Midbrain (tissue), 1 donor: Measurements from ENCODE around the gene ZNF674.

Source experiments
- DNase-seq: peaks from one replicate; lab custom pipeline; 2025; lab: John Stamatoyannopoulos, UW

The ZNF674 gene

GRCh38 chrX:46545111-46546005, at the start of gene ZNF674:
Gene ZNF674, minus strand, starts transcription at chrX:46545421. Its CDS starts 3,334 bp downstream, at chrX:46542087.
- peak; percentile 87 for DNase-seq

GRCh38 chrX:46589977-46590723, 44.9 kb upstream of the ZNF674 start:
- DNase-seq = no peak

GRCh38 chrX:46588263-46588662, 43.0 kb upstream of the ZNF674 start:
- peak; percentile 19 for DNase-seq

- no peak for DNase-seq
These were observed 42.5 kb upstream of the ZNF674 start for GRCh38 chrX:46587753-46588171.

DNA sequence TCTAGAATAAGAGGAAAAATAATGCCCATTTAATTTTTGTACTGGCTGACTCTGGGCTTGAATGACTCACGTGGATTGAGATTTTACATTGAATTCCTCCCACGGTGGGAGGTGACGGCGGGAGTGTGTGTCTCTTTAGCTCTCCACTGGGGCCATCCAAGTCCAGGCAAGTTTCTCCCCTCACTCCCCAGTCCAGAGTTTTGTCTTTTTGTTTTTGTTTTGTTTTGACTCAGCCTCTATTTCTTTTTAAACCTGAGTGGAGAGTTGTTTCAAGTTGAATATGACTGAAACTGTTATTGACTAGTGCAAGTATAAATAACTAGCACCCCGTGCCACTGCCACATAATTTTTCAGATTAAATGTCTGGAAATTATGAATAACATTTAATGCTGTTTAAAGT, 41.9 kb upstream of the ZNF674 start:
- no peak for DNase-seq

- no peak for DNase-seq
These were observed 39.5 kb upstream of the ZNF674 start for GRCh38 chrX:46584736-46585135.

DNA sequence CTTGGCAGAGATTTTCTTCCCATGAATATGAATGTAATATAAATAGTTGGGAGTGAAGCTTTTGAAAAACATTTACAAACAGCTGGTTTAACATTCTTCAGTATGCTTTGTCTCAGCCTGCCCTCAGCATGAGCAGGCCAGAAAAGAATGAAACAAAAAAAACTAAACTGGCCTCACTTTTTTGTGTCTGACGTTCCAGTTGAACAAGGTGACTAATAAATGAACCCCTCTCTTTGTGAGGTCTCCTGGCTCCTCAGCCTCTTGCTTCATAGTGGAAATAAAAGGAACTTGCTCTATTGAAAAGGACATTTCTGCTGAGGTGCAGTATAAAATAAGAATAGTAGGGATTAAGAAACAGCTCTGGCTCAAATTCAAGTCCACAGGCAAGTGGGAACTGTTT, 37.7 kb upstream of the ZNF674 start:
- peak; percentile 31 for DNase-seq

GRCh38 chrX:46582325-46582724, 37.1 kb upstream of the ZNF674 start:
- no peak for DNase-seq

GRCh38 chrX:46580613-46581012, 35.4 kb upstream of the ZNF674 start:
- DNase-seq = no peak

DNA sequence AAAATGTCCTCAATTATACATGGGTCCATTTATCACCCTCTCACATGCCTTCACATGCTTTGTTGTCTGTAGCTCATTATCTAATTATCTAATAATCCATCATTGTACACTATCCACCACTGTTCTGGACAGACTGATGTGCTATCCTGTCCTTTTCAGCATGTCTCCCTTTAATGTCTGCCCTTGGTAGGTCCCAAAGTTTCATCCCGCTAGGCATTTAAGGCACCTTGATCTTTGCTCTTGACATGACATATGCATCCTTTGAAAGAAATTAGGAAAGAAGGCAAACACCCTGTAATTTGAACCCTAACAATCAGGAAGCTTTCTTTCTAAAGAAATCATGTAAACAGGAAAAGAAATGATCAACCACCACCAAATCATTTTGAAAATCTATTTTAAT, 34.0 kb upstream of the ZNF674 start:
- DNase-seq = no peak

- DNase-seq = no peak
These were observed 32.2 kb upstream of the ZNF674 start for GRCh38 chrX:46577221-46578005.

- DNase-seq = no peak
These were observed 31.2 kb upstream of the ZNF674 start for GRCh38 chrX:46576458-46576857.

DNA sequence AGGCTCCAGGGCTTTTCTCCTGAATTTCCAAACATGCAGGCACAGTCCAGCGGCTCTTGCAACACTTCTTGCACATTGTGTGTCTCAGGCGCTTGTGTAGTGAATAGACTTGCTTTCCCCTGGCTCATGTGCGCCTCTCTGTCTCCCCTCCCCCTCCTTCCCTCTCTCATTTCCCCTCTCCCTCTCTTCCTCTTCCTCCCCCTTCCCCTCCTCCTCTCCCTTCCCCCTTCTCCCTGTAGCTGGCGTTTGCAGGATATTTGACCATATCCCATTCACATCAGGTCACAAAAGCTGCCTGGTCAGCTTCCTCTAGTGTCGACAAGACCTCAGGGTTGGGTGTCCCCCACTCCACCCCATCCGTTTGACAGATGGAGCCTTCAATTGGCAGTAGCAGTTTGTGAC, 30.8 kb upstream of the ZNF674 start:
- peak; percentile 12 for DNase-seq

DNA sequence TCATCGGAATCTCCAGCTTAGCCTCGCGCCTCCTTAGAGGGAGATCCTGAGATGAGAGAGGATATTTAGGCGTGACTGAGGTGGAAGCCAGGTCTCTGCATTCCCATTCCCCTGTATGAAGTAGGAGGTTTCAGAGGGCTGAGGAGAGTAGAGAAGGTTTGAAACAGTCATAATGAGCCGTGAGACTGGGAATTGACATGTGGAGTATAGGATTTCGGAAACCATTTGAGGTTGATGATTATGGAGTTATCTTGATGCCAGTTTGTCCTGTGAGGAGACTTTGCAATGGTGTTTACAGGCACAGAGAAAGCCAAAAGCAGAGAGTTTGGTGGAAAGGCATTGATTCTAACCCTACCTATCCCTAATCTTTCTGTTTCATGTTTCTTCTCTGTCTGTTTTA, 30.4 kb upstream of the ZNF674 start:
- no peak for DNase-seq

DNA sequence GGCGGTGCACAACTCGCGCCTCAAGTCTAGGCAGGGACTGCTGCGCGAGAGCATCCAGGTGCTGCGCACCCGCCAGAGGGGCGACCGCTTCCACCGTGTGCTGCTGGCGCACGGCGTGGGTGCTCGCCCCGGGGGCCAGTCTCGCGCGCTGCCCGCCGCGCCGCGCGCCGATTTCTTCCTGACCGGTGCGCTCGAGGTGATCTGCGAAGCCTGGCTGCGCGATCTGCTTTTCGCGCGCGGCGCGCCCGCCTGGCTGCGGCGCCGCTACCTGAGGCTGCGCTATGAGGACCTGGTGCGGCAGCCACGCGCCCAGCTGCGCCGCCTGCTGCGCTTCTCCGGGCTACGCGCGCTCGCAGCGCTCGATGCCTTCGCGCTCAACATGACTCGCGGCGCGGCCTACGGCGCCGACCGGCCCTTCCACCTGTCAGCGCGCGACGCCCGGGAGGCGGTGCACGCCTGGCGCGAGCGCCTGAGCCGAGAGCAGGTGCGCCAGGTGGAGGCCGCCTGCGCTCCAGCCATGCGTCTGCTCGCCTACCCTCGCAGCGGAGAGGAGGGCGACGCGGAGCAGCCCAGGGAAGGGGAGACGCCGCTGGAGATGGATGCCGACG, 29.7 kb upstream of the ZNF674 start:
- DNase-seq = no peak

DNA sequence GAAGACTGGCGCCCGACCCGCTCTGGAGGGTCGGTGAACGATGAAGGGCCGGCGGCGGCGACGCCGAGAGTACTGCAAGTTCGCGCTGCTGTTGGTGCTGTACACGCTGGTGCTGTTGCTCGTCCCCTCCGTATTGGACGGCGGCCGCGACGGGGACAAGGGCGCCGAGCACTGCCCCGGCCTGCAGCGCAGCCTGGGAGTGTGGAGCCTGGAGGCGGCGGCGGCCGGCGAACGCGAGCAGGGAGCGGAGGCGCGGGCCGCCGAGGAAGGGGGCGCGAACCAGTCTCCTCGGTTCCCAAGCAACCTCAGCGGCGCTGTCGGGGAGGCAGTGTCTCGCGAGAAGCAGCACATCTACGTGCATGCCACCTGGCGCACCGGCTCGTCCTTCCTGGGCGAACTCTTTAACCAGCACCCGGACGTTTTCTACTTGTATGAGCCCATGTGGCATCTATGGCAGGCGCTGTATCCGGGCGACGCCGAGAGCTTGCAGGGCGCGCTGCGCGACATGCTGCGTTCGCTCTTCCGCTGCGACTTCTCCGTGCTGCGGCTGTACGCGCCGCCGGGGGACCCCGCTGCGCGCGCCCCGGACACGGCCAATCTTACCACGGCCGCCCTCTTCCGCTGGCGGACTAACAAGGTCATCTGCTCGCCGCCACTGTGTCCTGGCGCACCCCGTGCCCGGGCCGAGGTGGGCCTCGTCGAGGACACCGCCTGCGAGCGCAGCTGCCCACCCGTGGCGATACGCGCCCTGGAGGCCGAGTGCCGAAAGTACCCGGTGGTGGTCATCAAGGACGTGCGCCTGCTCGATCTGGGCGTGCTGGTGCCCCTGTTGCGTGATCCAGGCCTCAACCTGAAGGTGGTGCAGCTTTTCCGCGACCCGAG, 28.9 kb upstream of the ZNF674 start:
- DNase-seq = no peak

- peak; percentile 38 for DNase-seq
These were observed 28.2 kb upstream of the ZNF674 start, which contains the start of gene CHST7 for GRCh38 chrX:46573331-46573891. Gene CHST7, plus strand, starts transcription at chrX:46573765. Its CDS starts 167 bp downstream, at chrX:46573932.

GRCh38 chrX:46572340-46572936, 27.2 kb upstream of the ZNF674 start:
- no peak for DNase-seq

DNA sequence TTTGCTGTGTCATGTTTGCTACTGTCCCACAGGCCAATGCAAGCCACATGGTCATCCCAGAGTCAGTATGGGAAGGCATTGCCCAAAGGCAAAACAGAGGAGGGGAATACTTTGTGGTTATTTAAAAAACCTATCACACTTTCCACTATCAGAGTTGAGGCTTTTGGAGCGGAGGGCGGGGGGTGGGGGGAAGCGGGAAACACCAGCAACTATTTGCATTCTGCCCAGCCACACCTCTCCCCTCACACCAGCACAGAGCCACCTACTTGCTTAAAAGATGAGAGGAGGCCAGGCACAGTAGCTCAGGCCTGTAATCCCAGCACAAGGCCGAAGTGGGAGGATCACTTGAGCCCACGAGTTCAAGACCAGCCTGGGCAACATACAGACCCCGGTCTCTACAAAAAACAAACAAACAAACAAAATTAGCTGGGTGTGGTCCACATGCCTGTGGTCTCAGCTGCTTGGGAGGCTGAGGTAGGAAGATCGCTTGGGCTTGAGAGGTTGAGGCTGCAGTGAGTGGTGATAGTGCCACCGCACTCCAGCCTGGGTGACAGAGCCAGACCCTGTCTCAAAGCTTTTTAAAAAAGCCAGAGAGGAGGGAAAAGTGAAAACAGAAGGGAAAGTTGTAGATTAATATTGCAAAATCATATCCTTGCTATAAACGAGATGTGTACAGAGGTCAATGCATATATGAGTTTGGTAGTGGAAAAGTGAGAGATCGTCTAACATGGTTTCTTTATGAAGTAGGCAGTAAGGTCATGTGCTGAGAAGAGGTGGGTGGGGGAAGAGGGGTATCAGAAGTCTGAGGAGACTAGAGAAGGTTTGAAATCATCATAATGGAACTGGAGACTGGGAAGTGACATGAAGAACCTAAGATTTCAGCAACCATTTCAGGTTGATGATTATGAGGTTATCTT, 26.5 kb upstream of the ZNF674 start:
- no peak for DNase-seq
